ENCODE measurements around the gene SEPTIN11.

Gene SEPTIN11

DNA sequence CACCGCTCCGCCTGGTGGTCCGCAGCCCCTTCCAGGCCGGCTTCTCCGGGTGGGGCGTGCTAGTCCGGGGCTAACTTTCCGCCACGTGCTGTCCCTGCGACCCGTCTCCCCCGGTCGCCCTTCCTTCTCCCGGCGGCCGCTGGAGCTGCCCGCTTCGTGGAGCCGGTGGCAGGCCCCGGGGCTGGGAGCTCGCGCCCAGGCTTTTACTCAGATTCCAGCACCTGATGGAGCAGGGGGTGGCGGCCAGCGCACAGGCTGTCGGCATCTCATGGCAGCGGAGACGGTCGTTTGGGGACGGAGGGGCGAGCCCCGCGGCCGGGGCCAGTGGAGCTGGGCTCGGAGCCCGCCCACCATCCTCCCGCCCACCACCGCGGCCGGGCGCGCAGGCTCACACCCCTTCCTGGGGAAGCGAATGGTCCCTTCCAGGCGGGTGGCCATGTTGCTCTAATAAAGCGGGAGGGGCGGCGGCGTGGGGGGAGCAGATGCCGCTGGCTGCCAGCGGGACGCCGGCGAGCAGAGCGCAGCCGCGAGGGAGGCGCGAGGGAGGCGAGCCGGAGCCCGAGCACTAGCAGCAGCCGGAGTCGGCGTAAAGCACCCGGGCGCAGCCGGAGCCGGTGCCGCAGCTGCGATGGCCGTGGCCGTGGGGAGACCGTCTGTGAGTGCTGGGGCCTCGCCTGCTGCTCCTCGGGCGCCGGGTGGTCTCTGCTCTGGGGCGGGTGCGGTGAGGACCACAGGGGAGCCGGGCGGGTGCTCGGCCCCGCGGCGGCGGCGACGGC lies at the start of gene SEPTIN11:
Gene SEPTIN11 (plus strand): TSS at position 477 of the 776 bp plus-strand sequence. CDS start 152 bp downstream, at position 629.
- peak; percentile 79 for DNase-seq

DNA sequence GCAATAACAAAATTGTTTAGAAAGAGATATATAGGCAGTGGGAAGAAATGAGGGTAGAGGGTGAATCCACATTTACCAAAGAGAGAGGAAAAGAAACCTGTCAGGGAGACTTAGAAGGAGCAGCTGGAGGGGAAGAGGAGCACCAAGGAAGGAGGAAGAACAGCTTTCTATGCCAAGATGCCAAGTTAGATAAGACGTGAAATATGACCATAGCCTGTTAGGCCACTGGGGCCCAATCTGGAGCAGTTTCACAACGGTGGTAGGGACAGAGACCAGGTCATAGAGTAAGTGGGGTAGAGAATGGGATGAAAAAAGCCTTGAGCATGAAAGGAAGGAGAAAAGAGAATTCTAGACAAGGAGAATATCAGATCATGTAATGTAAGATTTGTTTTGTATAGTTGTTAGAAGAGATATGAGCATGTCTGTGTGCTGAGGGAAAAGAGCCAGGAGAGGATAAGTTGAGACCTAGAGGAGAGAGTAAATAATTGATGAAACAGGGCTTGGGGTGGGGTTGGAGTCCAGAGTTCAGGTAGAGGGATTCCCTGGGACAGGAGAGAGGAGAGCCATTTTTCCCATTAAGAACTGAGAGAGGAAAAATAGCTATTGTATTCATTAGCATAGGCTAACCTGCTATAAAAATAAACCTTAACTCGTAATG lies 47.2 kb upstream of the SEPTIN11 start:
- DNase-seq: no peak

DNA sequence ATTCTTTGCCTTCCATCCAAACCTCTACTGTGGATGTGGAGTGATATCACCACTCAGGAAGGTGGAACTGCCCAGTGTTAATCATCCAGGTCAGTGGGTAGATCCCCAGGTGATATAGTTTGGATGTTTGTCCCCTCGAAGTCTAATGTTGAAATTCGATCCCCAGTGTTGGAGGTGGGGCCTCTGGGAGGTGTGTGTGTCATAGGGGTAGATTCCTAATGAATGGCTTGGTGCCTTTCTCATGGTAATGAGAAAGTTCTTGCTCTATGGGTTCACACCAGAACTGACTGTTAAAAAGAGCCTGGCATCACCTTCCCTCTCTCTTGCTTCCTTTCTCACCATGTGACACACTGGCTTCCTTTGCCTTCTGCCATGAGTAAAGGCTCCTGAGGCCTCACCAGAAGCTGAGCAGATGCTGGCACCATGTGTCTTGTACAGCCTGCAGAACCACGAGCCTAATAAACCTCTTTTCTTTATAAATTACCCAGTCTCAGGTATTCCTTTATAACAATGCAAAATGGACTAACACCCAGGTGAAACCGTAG lies 44.8 kb upstream of the SEPTIN11 start:
- no peak for DNase-seq

DNA sequence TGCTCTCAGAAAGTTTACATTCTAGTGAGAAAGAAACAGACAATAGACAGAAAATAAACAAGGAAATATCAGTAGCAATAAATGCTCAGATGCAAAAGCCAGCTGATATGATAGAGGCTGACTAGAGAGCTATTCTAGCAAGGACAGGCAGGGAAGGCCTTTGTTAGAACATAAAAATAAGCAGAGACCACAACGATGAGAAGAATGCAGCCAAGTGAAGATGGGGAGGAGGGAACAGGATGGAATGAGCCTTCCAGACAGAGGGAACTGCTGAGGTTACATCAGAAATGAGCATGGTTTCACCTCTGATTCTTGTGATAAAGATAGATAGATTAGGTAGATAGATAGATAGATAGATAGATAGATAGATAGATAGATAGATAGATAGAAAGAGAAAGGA lies 44.0 kb upstream of the SEPTIN11 start:
- DNase-seq: no peak

DNA sequence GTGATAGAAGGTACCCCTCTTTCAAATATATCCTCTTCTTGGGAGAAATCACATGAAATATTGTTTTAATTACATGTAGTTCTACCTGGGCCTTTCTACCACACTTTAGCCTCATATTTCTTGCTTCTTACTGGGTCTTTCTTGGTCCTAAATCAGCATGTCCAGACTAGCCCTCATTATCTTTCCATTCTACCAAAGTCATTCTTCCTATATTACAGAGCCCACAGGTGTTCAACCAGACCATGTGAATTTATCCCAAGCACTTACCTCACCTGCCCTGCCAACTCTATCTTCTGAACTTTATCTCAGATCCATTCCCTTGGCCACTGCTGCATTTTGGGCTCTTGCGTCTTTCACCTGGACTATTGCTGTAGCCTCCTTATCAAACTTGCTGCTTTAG lies 39.8 kb upstream of the SEPTIN11 start:
- DNase-seq: no peak

DNA sequence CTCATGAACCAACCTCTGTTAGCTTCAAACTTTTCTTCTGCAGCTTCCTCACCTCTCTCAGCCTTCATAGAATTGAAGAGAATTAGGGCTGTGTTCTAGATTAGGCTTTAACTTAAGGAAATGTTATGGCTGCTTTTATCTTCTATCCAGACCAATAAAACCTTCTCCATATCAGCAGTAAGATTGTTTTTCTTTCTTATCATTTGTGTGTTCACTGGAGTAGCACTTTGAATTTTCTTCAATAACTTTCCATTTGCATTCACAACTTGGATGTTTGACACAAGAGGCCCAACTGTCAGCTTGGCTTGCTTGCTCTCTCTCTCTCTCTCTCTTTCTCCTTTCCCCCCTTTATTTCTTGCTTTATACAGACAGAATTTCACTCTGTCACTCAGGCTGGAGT lies 28.8 kb upstream of the SEPTIN11 start:
- DNase-seq: no peak

DNA sequence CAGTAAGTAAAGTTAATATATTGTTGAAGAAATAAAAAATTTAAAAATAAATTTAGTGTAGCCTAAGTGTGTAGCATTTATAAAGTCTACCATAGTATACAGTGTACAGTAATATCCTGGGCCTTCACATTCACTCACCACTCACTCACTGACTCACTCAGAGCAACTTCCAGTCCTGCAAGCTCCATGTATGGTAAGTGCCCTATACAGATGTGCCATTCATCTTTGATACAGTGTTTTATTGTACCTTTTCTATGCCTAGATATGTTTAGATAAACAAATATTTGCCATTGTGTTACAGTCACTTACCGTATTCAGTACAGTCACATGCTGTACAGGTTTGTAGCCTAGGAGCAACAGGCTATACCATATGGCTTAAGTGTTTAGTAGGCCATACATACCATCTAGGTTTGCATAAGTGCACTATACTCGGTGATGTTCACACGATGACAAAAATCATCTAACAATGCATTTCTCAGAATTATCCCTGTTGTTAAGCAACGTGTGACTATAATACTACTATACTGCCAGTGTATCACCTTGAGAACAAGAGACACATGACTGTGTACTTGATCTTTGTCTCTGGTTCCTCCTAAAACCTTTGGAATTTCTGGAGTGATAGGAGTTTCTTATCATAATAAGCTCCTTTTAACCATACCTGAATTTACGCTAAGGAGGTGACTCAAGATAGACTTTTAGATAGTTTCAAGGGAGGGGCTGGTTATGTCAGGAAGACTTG lies 25.8 kb upstream of the SEPTIN11 start:
- DNase-seq: no peak

DNA sequence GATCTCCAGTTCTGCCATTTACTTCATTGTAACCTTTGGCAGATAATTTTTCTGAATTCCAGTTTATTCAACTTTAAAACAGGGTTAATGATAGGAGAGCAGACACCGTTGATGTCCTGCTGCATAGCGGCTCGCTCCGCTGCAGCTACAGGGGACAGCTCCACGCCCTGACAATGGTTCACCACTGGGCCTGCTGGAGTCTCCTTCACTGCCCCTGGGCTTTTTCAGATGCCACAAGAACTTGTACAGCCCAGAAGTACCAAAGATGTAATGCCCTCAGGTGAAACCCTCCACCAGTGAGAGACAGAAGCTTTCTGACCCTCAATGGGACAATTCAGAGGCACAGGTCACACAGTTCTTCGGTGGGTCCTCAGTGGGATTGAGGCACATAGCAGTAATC lies 22.7 kb upstream of the SEPTIN11 start:
- DNase-seq: no peak

DNA sequence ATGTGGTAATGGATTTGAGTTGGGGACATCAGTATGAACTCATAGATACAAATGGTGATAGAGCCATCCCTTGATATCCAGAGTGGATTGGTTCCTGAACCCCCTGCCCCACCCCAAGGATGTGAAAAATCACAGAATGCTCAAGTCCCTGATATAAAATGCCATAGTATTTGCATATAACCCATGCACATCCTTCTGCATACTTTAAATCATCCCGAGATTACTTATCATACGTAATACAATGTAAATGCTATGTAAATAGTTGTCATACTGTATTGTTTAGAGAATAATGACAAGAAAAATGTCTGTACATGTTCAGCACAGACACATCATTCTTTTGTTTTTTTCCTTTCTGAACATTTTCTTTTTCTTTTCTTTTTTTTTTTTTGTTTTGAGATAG lies 18.9 kb upstream of the SEPTIN11 start:
- DNase-seq: no peak

DNA sequence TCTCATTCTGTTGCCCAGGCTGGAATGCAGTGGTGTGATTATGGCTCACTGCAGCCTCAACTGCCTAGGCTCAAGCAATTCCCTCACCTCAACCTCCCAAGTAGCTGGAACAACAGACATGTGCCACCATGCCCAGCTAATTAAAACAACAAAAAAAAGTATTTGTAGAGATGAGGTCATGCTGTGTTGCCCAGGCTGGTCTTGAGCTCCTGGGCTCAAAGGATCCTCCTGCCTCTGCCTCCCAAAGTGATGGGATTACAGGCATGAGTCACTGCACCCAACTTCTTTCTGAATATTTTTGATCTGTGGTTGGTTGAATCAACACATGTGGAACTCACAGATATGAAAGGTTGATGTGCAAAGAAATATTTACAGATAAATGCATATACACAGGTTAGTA lies 18.5 kb upstream of the SEPTIN11 start:
- no peak for DNase-seq

DNA sequence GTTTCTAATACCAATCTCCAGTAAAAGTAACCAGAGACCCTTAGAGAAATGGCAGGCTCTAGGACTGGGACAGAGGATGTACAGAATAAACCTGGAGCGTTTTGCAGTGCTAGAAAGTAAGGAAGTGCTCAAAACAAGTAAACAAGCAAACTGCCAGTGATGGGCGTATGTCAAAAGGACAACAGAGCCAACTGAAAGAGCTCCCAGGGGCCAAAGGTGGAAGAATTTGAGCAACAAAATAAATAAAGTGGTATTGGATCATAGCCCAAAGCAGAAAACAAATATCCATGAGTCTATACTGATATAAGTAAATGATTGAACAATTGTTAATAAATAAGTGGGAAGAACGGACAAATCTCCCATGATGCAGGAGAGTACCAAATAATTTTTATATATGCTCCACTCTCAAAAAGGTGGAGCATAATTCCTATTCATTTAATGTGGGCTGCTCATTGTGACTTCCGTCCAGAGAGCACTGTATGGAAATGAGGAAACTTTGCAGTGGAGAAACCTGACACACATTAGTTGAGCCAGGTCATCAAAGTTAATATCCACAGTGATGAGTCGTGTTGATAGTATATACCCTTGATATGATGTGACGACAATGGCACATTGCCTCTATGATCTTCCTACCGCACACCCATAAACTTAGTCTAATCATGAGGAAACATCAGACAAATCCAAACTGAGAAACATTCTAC lies 17.8 kb upstream of the SEPTIN11 start:
- no peak for DNase-seq

DNA sequence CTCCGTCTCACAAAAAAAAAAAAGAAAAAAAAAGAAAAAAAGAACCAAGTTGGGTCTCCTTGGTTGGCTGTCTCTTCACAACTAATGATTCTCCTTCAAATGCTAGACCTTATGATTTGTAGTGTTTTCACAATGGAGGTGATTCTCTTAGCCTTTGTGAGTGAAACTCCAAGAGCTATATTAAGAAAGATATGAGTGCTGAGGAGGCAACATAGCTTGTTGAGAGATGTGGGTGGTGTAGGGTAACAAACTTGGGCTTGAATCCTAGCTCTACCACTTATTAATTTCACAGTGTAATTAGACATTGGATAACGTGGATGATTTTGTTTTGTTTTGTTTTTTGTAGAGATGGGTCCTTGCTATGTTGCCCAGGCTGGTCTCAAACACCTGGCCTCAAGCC lies 10.4 kb upstream of the SEPTIN11 start:
- no peak for DNase-seq

DNA sequence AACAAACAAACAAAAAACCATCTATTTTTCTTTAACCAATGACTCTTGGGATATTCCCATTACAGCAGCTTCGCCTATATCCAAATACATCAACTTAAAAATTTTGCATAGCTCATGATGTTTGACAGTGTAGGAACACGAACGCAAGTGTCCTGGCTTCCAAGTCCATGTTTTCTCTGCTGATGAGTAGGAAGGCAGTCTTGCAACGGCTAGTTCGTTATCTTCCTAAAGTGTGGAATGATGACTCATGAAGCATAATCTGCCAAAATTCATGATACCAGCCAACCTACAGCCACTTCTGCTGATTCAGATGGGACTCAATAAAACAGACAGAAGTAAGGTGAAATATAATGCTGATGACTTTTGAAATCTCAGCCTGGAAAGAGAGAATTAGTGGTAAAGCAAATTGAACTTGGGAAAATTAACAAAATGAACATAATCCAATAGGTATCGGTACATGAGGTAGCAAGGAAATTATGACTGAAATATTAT lies 6.4 kb upstream of the SEPTIN11 start:
- no peak for DNase-seq

DNA sequence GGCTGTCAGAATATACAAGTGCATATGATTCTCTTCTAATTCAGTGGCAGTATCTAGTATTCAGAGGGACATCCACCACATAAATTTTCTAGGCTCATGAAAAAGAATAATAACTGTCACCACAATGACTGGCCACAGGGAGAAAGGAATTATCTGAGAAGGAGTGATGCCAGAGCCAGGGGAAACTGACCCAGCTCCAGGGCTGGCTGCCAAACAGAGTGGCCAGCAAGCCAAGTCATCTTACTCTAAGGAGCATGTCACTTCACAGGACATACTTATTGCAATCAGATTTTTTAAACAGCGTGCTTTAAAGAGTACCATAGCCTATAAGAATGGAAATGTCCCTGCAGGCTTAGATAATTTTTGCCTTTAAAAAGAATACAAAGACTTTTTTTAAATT lies 5.8 kb upstream of the SEPTIN11 start:
- DNase-seq: no peak

DNA sequence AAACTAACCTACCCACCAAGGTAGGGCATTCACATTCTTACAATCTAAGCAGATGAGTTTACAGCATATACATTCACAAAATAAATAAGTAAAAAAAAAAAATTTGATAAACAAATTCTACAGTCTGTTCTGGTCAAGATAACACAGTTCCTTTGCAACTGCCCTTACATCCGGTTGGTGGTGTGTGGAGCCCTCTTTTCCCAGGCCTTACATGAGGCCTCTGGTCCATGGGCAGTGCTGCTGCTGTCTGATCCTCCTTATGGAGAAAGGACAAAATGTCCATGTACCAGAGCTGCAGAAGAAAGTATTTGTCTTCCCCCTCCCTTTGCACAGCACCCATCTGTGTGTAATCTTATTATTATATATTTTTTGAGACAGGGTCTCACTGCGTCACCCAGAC lies 2.2 kb upstream of the SEPTIN11 start:
- no peak for DNase-seq

DNA sequence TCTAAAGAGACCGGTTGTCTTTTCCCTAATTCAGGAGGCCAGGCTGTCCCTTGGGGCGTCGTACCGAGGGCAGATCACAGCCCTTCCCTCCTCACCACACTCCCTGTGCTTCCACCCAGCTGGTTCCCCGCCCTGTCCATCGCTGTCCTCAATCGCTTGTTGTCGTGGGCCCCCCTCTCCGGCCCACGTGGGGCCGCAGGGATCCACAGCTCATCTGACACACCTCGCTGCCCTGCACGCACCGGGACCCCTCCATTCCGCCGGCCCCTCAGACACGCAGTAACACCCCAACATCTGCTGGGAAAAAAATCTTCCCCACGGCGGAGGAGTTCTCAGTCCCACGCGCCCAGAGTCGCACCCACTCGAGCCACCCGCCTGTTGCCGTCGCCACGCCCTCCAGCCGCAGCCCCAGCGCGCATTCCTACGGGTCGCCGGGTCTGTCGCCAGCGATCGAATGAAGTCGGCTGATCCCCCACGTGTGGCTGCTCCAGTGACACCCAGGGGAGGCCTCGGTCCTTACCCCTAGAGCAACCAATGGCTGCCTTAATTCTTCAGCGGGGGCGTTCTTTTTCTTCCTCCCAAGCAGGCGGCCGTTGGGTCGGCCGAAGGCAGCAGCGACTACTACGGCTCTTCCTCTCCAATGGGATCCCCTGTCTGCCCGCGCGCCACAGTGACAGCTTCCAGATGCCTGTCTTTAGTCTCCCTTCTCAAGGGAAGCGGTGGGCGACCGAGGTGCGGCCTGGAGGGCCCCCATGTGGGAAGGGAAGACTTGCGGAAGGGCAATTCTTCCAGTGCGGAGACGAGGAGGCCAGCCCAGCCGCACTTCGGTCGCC lies 893 bp upstream of the SEPTIN11 start:
- DNase-seq: peak; percentile 68

DNA sequence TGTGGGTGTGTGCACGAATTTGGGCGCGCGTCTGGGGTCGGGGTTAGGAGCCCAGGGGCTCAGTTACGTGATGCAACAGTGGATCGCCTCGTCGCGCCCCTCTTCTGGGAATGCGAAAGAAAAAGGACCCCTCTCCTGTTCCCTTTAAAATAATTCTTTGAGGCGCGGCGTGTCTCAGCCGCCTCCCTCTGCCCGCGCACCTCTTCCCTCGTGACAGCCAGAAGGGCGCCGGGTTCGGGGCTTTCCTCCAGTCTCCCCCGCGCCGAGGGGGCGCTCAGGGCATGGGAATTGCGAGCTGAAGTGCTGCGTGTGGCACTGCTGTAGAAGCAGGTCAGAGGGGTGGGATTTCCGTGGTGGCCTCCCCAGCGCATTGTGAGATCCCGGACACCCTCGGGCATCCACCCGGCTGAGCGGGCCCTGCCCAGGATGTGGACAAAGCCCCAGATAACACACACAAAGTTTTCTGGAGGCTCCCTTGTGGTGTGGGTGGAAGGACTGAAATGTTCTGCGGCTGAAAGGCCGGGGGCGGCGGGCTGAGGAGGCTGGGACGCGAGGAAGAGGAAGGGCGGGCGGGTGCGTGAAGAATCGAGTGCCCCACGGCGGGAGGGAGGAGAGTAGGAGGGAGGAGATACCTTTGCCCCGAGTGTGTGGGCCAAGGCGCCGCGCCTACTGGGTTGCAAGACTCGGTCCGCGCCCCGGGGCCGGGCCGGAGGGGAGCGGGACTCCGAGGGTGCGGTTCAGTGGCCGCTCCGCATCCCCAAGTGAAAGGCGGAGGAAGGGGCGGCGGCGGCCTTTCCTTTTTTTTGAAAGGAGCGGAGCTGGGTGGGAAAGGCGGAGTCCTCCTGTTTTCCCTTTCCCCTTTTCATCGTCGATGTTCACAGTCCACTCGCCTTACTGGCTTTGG lies 752 bp downstream of the SEPTIN11 start:
- peak; percentile 58 for DNase-seq

DNA sequence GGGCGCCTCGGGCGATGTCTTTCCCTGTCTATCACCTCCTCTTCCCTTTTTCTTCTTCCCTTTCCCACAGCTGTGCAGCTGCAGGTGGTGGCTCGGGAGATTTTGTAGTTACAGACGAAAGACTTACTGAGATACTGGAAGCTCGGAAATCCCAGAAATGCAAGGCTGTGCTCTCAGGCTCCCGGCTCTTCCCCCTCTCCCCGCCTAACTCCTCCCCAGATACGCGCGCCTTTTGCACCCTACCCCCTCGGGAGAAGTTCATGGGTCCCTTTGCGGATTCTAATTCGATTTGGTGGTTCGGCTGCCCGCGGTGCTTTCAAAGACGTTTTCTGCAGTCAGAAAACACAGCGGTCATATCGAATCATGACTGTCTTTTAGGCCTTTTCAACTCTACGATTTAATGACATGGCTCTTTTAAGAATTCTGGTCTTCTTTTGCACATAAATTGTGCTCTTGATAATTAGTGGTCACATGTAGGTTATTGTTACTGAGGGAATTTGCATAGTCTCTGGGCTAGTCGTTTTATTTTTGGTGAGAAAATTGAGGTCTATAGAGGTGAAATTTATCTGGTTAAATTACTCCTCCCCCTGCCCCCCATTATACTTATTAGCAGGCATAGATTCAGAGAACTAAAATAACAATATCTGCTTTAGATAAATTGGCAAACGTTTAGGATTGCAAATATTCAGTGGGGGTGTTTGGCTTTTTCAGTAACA lies 1.6 kb downstream of the SEPTIN11 start:
- DNase-seq: peak; percentile 14

DNA sequence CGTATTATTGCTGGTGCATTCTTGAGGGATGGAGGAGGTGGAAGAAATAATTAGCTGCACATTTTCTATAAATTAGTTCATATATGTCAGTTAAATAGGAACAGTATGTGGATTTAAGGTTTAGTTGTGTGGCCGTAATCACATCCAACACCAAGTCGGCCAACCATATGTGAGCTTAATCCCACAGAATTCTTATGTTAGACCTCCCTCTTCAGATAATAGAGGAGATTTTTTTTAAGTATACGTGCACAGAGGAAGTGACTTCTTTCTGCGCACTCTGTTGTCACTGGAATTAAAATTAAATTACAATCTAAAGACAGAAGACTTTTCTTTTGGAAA lies 2.1 kb downstream of the SEPTIN11 start:
- no peak for DNase-seq

DNA sequence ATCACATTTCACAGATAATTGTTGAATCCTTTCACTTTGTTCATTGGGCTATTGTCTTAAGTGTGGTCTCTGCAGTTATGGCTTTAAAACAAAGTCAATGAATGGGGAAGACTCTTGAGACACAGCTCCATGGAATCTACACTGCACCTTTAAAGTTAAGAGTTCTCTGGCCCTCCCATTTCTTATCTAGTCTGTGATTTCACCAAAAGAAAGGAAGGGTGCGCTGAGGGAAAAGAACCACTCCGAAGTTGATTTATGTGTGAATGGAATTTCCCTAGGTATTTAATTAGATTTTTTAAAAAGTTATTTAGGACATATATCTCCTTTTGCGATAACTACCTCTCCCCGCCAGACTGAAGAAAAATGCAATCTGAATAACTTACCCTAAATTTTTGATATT lies 2.5 kb downstream of the SEPTIN11 start:
- DNase-seq: no peak

Data from CD4-positive, alpha-beta T cell treated with Interleukin-17A for 4 hours (primary cell).